Fibroblast of lung (primary cell): ENCODE measurements around the gene WDSUB1. TPM values are rescaled to one million over a fixed set of nuclear protein-coding genes. Genes with fewer than 3 reads are reported as not detected.

Source experiments
- DNase-seq, 2 donors: peaks; one replicate each; pipeline versions ENCODE4 v3.0.0 to v3.0.0-alpha.2; 2010; ENCODE audit warnings: low read depth in 2 of 2
- H2AFZ ChIP-seq: 2 replicates; pipeline ENCODE4 v1.5.1; 2012; ENCODE audit warnings: low read length, control low read depth, inconsistent platforms
- H3K27ac ChIP-seq: 2 replicates; pipeline ENCODE4 v1.5.1; 2011; ENCODE audit warnings: low read length, control low read depth; ENCODE audit not compliant: insufficient read depth
- H3K27me3 ChIP-seq: 2 replicates; pipeline ENCODE4 v1.5.1; 2011; ENCODE audit warnings: mild to moderate bottlenecking, low read length; ENCODE audit not compliant: control insufficient read depth, insufficient read depth
- H3K36me3 ChIP-seq: 2 replicates; pipeline ENCODE4 v1.5.1; 2011; ENCODE audit warnings: low read length; ENCODE audit not compliant: control insufficient read depth, insufficient read depth
- H3K4me1 ChIP-seq: 2 replicates; pipeline ENCODE4 v1.5.1; 2011; ENCODE audit warnings: low read length; ENCODE audit not compliant: control insufficient read depth, insufficient read depth; ENCODE audit errors: extremely low read depth
- H3K4me2 ChIP-seq: 2 replicates; pipeline ENCODE4 v1.5.1; 2011; ENCODE audit warnings: low read length, control low read depth; ENCODE audit not compliant: insufficient read depth; ENCODE audit errors: extremely low read depth
- H3K4me3 ChIP-seq, 4 experiments: fragments of 200-600 bp in 1 of 4; sonication (generic) in 1 of 4; replicated peaks in 1 of 4; 2 replicates each; pipeline ENCODE4 v1.5.1; 2011 to 2016; ENCODE audit warnings: low read length in 4 of 4, low read depth in 3 of 4, mild to moderate bottlenecking in 3 of 4, control low read depth in 2 of 4, inconsistent platforms in 1 of 4, mixed read lengths in 1 of 4; ENCODE audit not compliant: insufficient read depth in 1 of 4; ENCODE audit errors: control extremely low read depth in 1 of 4
- H3K79me2 ChIP-seq: 2 replicates; pipeline ENCODE4 v1.5.1; 2012; ENCODE audit warnings: mild to moderate bottlenecking, low read length, inconsistent platforms; ENCODE audit not compliant: control insufficient read depth, insufficient read depth
- H3K9ac ChIP-seq: 2 replicates; pipeline ENCODE4 v1.5.1; 2011; ENCODE audit warnings: mild to moderate bottlenecking, low read length, control low read depth; ENCODE audit not compliant: insufficient read depth
- H3K9me3 ChIP-seq: 2 replicates; pipeline ENCODE4 v1.5.1; 2012; ENCODE audit warnings: low read depth, low read length; ENCODE audit not compliant: control insufficient read depth, insufficient read depth
- H4K20me1 ChIP-seq: 2 replicates; pipeline ENCODE4 v1.5.1; 2011; ENCODE audit warnings: low read length; ENCODE audit not compliant: control insufficient read depth, insufficient read depth; ENCODE audit errors: extremely low read depth
- EZH2 ChIP-seq: IDR thresholded peaks from 2 replicates; pipeline ENCODE4 v1.5.1; 2012; ENCODE audit warnings: low read length, control low read depth, mild to moderate bottlenecking; ENCODE audit errors: missing control alignments
- polyA plus RNA-seq, 2 donors: library from polyadenylated mRNA; depleted of rRNA in 1 of 2; stranded (reverse) in 1 of 2; unstranded in 1 of 2; fragments of >200 nt; gene quantifications; 2 replicates each; pipeline ENCODE4 v1.2.1, GENCODE V29; 2011 to 2012; ENCODE audit warnings: missing spikeins in 1 of 2
- total RNA-seq: library from RNA; depleted of rRNA; stranded (reverse); fragments of >200 nt; gene quantifications from 2 replicates; pipeline ENCODE4 v1.2.1, GENCODE V29; 2014
- TF ChIP-seq, protein P1 (sequence below), 2 donors: IDR thresholded peaks in 1 of 2; conservative IDR thresholded peaks in 1 of 2; 1 replicate in 1 of 2; 2 replicates in 1 of 2; pipeline ENCODE4 v1.5.1; 2011 to 2012; ENCODE audit warnings: low read length in 2 of 2, control low read depth in 1 of 2, inconsistent platforms in 1 of 2, low read depth in 1 of 2, mild to moderate bottlenecking in 1 of 2

WDSUB1 gene
- total and polyA plus RNA-seq, 2 donors (not counting 1 experiment from before 2014, with no cell fraction given) = 7.5 to 18.3 TPM

DNA sequence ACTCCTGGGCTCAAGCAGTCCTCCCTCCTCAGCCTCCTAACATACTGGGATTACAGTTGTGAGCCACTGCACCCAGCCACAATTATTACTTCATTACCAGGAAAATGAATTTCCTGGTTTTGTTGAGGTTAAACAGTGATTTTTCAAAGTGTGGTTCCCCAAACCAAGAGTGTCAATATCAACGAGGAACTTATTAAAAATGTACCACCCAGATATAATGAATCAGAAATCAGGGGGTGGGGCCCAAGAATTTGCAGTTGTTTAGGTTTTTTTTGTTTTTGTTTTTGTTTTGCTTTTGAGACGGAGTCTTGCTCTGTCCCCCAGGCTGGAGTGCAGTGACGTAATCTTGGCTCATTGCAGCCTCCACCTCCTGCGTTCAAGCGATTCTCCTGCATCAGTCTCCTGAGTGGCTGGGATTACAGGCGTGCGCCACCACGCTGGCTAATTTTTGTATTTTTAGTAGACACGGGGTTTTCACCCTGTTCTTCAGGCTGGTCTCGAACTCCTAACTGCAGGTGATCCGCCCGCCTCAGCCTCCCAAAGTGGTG, 94.1 kb downstream of the WDSUB1 start:
- Histone ChIP-seq H3K4me3 (no peak overlapping the region), H3K79me2 (no peaks in the 10 kb centered on the region), H3K9ac (no peak overlapping the region), H3K9me3 (no peaks in the 10 kb centered on the region), H3K4me1 (no peaks in the 10 kb centered on the region), H3K27ac (no peak overlapping the region), H3K36me3 (peaks cover 19% of the 10 kb centered on the region), H2AFZ (no peak overlapping the region), H4K20me1 (no peaks in the 10 kb centered on the region), H3K27me3 (no peaks in the 10 kb centered on the region), H3K4me2 (no peak overlapping the region)
- TF ChIP-seq, protein P1, sequence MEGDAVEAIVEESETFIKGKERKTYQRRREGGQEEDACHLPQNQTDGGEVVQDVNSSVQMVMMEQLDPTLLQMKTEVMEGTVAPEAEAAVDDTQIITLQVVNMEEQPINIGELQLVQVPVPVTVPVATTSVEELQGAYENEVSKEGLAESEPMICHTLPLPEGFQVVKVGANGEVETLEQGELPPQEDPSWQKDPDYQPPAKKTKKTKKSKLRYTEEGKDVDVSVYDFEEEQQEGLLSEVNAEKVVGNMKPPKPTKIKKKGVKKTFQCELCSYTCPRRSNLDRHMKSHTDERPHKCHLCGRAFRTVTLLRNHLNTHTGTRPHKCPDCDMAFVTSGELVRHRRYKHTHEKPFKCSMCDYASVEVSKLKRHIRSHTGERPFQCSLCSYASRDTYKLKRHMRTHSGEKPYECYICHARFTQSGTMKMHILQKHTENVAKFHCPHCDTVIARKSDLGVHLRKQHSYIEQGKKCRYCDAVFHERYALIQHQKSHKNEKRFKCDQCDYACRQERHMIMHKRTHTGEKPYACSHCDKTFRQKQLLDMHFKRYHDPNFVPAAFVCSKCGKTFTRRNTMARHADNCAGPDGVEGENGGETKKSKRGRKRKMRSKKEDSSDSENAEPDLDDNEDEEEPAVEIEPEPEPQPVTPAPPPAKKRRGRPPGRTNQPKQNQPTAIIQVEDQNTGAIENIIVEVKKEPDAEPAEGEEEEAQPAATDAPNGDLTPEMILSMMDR (conservative IDR thresholded peaks at IDR 0.05 in 1 of 2, IDR thresholded peaks at IDR 0.05 in 1 of 2; ENCODE audit: low read depth in 1 of 2, low read length in 2 of 2) = no peak
- no peak for TF ChIP-seq EZH2
- DNase-seq = no peak

- peaks cover 9% of the 10 kb centered on the region for H3K36me3 ChIP-seq
- H3K9ac ChIP-seq = no peak overlapping the region
- DNase-seq = no peak
- no peak overlapping the region for H3K4me2 ChIP-seq
- H4K20me1 ChIP-seq = no peaks in the 10 kb centered on the region
- no peak overlapping the region for H3K27ac ChIP-seq
- H3K9me3 ChIP-seq = no peaks in the 10 kb centered on the region
- H3K79me2 ChIP-seq = no peaks in the 10 kb centered on the region
- TF ChIP-seq EZH2 = no peak
- TF ChIP-seq, protein P1 (conservative IDR thresholded peaks at IDR 0.05 in 1 of 2, IDR thresholded peaks at IDR 0.05 in 1 of 2; ENCODE audit: low read depth in 1 of 2, low read length in 2 of 2) = no peak
- no peaks in the 10 kb centered on the region for H3K27me3 ChIP-seq
- no peak overlapping the region for H3K4me3 ChIP-seq
- no peak overlapping the region for H2AFZ ChIP-seq
- no peaks in the 10 kb centered on the region for H3K4me1 ChIP-seq
These were observed 98.1 kb downstream of the WDSUB1 start for GRCh38 chr2:159188449-159188848.

DNA sequence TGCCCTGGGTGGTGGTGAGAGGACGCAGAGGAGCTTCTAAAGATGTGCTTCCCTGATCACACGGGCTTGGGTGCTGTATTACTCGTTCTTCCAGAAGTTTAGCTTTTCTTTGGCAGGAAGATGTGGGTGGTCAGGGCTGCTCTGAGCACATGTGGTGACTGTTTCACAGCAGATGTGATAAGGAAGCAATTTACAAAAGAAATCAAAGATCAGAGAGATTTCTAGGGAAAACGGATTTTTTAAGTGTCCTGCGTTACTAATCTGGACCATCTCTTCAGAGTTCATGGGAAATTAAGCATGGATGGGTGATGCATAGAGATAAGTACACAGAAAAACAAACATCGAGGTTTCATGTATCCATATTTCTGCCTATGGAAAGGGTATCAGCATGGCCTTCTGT, 99.4 kb downstream of the WDSUB1 start:
- H3K4me2 ChIP-seq = no peak overlapping the region
- no peak overlapping the region for H3K27ac ChIP-seq
- TF ChIP-seq, protein P1 (conservative IDR thresholded peaks at IDR 0.05 in 1 of 2, IDR thresholded peaks at IDR 0.05 in 1 of 2; ENCODE audit: low read depth in 1 of 2, low read length in 2 of 2) = no peak
- no peaks in the 10 kb centered on the region for H3K27me3 ChIP-seq
- no peaks in the 10 kb centered on the region for H3K4me1 ChIP-seq
- peaks cover 9% of the 10 kb centered on the region for H3K36me3 ChIP-seq
- no peaks in the 10 kb centered on the region for H4K20me1 ChIP-seq
- H3K9me3 ChIP-seq = no peaks in the 10 kb centered on the region
- no peak overlapping the region for H3K9ac ChIP-seq
- no peak overlapping the region for H3K4me3 ChIP-seq
- no peaks in the 10 kb centered on the region for H3K79me2 ChIP-seq
- no peak overlapping the region for H2AFZ ChIP-seq
- peak in 1 of 2 donors; percentile 77 for DNase-seq
